Esophagus muscularis mucosa (tissue), 4 donors: ENCODE measurements around the gene LGALS9B. TPM values are rescaled to one million over a fixed set of nuclear protein-coding genes. Genes with fewer than 3 reads are reported as not detected.
"Not testable (repeated sequence)": the region's sequence is repeated elsewhere in the genome, so short reads cannot be mapped to it uniquely, and the experiment has no call there.

Source experiments
- DNase-seq: peaks from one replicate; pipeline ENCODE4 v3.0.0-alpha.2; 2017; ENCODE audit errors: extremely low spot score
- H3K27ac ChIP-seq, 4 donors: fragments of 200-600 bp; sonication (generic); replicated peaks in 1 of 4; 1 replicate in 3 of 4; 2 replicates in 1 of 4; pipeline ENCODE4 v1.5.1; 2016 to 2019; ENCODE audit warnings: mild to moderate bottlenecking in 1 of 4
- H3K27me3 ChIP-seq, 4 donors: fragments of 200-600 bp; sonication (generic); one replicate each; pipeline versions ENCODE4 v1.5.1 to v1.6.0; 2016 to 2019
- H3K36me3 ChIP-seq, 4 donors: fragments of 200-600 bp; sonication (generic); one replicate each; pipeline ENCODE4 v1.5.1; 2016 to 2019
- H3K4me1 ChIP-seq, 4 donors: fragments of 200-600 bp; sonication (generic); one replicate each; pipeline ENCODE4 v1.5.1; 2016 to 2019
- H3K4me3 ChIP-seq, 4 donors: fragments of 200-600 bp; sonication (generic); 1 replicate in 2 of 4; 2 replicates in 2 of 4; pipeline ENCODE4 v1.5.1; 2016 to 2019; ENCODE audit warnings: mild to moderate bottlenecking in 4 of 4, moderate library complexity in 1 of 4
- H3K9me3 ChIP-seq, 4 donors: fragments of 200-600 bp; sonication (generic); 1 replicate in 3 of 4; 2 replicates in 1 of 4; pipeline ENCODE4 v1.5.1; 2016 to 2019
- WGBS: methylation state at CpG from one replicate; pipeline ENCODE4 v1.1.5; 2018; 5-methylcytosine and 5-hydroxymethylcytosine counted together
- intact Hi-C: fragments of 100-400 bp; cut with DNase I; formaldehyde crosslinking; loops from one replicate; pipeline ENCODE4 v1.15.1; 2023
- total RNA-seq, 4 donors: library from RNA; depleted of rRNA; stranded (reverse); fragments of >200 nt; gene quantifications; one replicate each; pipeline versions ENCODE4 v1.1.0 to v1.2.1, GENCODE V29; 2016

Gene LGALS9B
- total RNA-seq, 4 donors from 2014 or later, result not detected

DNA sequence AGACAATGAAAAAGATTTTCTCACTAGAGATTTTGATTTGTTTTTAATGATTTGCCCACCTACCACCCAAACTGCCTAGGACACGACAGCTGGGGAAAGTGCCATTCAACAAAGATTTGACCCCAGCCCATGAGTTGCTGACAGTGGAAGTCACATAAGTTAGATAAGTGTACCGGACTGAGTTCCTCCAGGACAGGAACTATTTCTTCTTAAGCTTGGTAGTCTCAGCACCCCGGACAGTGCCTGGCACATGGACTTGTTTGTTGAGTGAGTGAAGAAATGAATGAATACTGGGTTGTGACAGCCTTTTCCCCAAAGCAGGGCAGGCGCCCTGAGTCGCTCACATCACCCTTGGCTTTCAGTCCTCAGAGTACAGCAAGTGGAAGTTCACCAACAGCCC is 26.7 kb downstream of the LGALS9B start:
- intact Hi-C loops, H3K9me3 ChIP-seq, H3K36me3 ChIP-seq, DNase-seq, H3K4me1 ChIP-seq, H3K4me3 ChIP-seq, H3K27ac ChIP-seq, H3K27me3 ChIP-seq: not testable (repeated sequence)
- WGBS, result 71% methylated on average over 1 of the region's 5 CpGs

DNA sequence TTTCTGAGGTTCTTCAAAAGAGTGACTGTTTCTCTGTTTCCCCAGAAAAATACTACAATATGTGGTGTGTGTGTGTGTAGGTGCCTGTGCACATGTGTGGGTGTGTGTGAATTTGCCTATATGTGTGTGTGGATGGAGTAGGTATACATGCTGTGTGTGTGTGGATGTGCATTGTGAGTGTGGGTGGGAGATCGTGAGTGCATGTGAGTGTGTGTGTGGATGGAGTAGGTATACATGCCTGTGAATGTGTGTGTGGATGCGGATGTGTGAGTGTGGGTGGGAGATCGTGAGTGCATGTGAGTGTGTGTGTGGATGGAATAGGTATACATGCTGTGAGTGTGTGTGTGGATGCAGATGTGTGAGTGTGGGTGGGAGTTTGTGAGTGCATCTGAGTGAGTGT is 32.2 kb downstream of the LGALS9B start:
- H3K4me1 ChIP-seq, H3K4me3 ChIP-seq, H3K9me3 ChIP-seq, intact Hi-C loops, H3K36me3 ChIP-seq, H3K27me3 ChIP-seq, H3K27ac ChIP-seq: not testable (repeated sequence)
- DNase-seq, result peak; percentile 60
- WGBS, result 96% methylated on average over 3 of the region's 3 CpGs

DNA sequence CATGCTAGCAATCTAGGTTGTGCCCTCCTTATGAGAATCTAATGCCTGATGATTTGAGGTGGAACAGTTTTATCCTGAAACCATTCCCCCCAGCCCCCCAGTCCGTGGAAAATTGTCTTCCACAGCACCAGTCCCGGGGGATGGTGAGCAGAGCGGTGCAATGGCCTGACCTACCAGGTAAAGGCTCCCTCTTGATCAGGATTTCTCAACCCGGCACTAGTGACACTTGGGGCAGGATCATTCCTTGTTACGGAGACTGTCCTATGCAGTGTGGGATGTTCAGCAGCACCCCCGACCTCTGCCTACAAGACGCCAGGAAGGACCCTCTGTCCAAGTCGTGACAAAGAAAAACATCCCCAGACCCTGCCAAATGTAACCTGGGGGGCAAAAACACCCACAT is 34.0 kb downstream of the LGALS9B start:
- H3K9me3 ChIP-seq, H3K27me3 ChIP-seq, H3K4me1 ChIP-seq, H3K27ac ChIP-seq, H3K4me3 ChIP-seq, H3K36me3 ChIP-seq, intact Hi-C loops: not testable (repeated sequence)
- WGBS, result no CpG with 5 or more reads among the region's 8 CpGs
- DNase-seq, result peak; percentile 79

DNA sequence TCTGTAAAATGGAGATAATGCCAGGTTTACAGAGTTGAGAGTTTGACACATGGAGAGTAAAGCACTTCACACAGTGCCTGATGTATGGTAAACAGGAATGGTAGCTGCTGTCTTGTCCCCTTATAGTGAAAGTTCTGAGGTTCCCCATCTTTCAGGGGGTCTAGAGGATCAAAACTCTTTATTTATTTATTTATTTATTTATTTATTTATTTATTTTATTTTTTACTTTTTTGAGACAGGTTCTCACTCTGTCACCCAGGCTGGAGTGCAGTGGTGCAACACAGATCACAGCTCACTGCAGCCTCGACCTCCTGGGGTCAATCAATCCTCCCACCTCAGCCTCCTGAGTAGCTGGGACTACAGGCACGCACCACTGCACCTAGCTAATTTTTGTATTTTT is 40.1 kb downstream of the LGALS9B start:
- H3K4me3 ChIP-seq, H3K27me3 ChIP-seq, H3K9me3 ChIP-seq, H3K36me3 ChIP-seq, H3K4me1 ChIP-seq, DNase-seq, intact Hi-C loops, H3K27ac ChIP-seq: not testable (repeated sequence)
- 89% methylated on average over 2 of the region's 2 CpGs for WGBS

DNA sequence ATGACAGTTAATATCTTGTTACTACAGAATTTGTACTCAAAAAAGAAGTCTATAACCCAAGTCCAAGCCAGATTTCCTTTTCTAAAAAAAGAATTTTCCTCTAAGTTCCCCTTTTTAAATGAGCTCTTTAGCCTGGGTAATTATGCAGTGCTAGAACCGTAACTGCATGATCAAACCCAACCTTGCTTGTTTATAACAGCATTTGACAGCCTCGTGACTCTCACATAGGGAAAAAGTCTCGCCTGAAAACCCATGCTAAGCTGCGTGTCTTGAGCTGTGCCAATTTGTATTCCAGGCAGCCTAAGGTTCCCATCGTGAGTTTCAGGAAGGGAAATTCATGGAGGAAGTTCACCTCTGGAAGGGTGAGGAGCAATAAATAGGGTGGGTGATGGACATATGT is 44.5 kb downstream of the LGALS9B start:
- H3K27ac ChIP-seq, intact Hi-C loops, H3K36me3 ChIP-seq, H3K4me3 ChIP-seq, DNase-seq, H3K27me3 ChIP-seq, H3K9me3 ChIP-seq, H3K4me1 ChIP-seq: not testable (repeated sequence)
- no CpG with 5 or more reads among the region's 5 CpGs for WGBS

DNA sequence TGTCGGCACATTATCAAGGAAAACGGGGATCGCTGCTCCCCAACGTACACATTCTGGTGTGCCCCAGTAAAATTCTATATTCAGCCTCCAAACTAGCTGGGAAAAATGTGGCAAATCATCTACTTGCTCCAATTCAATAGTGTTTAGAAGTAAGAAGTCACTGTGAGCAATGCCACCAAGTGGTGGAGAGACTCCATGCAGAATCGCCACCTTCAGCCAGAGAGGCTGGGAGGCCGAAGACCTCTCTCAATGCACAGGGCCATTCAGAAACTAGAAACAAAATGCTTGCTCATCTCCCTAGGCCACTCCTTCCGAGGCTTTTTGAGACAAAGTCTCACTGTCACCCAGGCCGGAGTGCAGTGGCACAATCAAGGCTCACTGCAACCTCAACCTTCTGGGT is 48.5 kb downstream of the LGALS9B start:
- H3K4me3 ChIP-seq, H3K27me3 ChIP-seq, H3K36me3 ChIP-seq, H3K9me3 ChIP-seq, H3K4me1 ChIP-seq, intact Hi-C loops, H3K27ac ChIP-seq, DNase-seq: not testable (repeated sequence)
- 89% methylated on average over 2 of the region's 8 CpGs for WGBS

DNA sequence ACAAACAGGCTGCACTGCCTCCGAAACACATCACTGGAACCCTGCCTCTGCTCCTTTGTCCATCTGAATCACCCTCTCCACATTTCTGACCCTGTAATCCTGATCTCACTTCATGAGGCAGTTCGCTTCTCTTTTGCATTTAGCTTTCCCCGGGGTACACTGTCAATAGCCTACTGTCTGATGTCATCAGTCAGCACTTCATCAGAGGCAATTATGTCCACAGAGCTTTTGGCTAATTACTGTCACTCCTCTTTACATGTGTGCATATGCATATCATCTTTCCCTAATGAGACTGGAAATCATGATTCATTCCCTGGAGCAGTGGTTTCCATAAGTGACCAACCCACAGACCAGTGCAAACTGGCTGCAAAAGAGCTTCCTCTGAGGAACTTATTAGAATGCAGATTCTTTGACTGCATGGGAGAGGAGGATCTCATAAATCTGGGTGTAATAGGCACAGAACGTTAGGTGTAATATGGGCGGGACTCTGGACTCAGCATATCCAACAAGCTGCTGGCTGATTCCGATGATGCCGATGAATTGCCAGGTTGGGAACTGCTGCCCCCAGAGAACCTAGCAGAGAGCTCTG is 49.8 kb downstream of the LGALS9B start:
- H3K36me3 ChIP-seq, H3K4me1 ChIP-seq, H3K4me3 ChIP-seq, H3K9me3 ChIP-seq, H3K27ac ChIP-seq, DNase-seq, intact Hi-C loops, H3K27me3 ChIP-seq: not testable (repeated sequence)
- whole genome bisulfite sequencing, result 94% methylated on average over 2 of the region's 7 CpGs

DNA sequence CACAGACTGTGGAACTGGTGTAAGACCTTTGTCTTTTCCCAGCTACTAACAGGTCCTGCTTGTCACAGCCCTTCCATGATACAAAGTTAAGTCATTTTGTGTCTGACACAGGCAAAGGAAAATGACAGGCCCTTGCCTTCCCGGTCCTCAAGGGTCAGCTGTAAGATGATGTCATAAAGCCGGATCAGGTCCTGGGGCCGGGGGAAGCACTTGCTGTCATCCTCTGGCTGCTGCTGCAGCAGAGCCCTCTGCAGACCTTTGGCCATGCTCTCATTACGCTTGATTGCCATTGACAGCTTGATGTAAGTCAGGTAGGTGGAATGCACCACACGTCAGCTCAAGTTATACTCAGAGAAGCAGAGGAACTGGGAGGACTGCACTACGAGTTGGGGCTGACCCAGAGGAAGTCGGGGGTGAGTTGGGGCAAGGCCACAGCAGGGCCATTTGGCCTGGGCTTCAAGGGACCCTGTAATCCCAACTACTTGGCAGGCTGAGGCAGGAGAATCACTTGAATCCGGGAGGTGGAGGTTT is 50.9 kb downstream of the LGALS9B start:
- DNase-seq, H3K4me1 ChIP-seq, H3K27ac ChIP-seq, H3K9me3 ChIP-seq, H3K36me3 ChIP-seq, H3K4me3 ChIP-seq, intact Hi-C loops, H3K27me3 ChIP-seq: not testable (repeated sequence)
- WGBS, result 74% methylated on average over 7 of the region's 8 CpGs

DNA sequence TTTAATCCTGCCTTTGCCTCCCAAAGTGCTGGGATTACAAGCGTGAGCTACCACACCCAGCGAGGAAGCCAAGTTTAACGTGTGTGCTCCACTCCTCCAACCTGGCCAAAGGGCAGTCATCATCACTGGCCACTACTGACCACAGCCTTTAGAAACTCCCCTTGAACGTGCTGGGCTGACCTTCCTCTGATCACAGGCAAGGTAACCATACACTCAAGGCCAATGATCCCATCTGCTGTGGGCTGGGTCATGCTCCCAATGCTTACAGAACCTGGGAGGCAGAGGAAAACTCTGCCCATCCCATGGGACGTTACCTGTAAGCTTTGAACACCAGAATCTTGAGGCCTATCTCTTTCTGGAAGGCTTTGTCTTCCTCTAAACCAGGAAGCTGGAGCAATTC is 51.9 kb downstream of the LGALS9B start:
- WGBS, result 100% methylated on average over 1 of the region's 5 CpGs
- H3K9me3 ChIP-seq, H3K4me3 ChIP-seq, H3K4me1 ChIP-seq, H3K27ac ChIP-seq, DNase-seq, H3K36me3 ChIP-seq, intact Hi-C loops, H3K27me3 ChIP-seq: not testable (repeated sequence)

DNA sequence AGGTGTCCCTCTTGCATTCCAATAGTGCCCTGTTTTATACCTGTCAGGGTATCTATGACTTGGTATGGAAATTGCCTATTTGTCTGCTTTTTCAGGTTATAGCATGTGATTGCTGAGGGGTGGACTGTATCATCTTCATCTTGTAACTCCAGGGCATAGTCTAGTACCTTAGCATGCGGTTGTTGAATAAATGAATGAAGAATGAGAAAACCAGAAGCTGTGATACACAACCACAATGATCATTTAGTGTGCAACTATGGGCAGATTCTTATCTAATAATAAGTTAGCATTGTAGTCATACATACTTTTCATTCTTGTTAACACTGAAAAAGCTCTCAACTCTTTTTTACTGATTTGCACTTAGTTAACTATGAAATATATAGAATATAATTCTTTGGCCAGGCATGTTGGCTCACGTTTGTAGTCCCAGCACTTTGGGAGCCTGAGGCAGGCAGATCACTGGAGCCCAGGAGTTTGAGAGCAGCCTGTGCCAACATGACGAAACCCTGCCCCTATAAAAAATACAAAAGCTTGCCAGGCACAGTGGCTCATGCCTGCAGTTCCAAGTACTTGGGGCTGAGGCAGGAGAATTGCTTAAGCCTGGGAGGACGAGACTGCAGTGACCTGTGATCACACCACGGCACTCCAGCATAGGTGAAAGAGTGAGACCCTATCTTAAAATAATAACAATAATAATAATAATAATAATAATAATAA is 65.9 kb downstream of the LGALS9B start:
- DNase-seq, intact Hi-C loops, H3K36me3 ChIP-seq, H3K9me3 ChIP-seq, H3K27ac ChIP-seq, H3K27me3 ChIP-seq, H3K4me3 ChIP-seq, H3K4me1 ChIP-seq: not testable (repeated sequence)
- WGBS, result 95% methylated on average over 1 of the region's 5 CpGs

DNA sequence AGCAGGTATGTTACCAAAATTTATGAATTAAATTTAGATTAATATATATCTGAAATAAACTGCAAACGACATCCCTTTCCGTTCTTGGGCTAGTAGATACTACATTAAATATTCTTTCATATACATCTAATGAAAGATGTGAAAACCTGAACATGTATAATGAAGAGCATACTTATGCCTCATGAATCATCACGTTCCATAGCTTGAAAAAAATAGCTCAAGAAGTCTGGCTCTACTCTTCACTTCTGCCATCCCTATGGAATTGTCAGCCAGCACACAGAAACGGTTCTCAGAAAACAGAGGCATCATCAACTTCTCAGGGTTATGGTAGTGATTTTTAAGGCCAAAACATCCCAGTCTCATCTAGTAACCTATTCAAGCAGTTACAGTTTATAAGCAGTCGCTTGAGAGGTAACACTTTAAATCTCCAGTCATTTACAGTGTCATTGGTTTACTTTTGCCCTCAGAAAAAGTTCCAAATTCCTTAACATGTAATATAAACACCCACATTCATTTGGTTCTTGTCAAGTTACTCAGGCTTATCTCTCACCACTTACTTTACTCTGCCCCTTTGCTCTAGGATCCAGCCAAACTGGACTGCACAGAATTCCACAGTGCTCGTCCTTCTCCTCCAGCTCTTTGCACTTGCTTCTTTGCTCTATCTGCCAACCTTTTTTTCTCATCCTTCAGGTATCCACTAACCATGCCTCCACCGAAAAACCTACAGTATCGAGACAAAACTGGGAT is 66.6 kb downstream of the LGALS9B start:
- H3K36me3 ChIP-seq, intact Hi-C loops, H3K27me3 ChIP-seq, H3K9me3 ChIP-seq, H3K27ac ChIP-seq, DNase-seq, H3K4me1 ChIP-seq, H3K4me3 ChIP-seq: not testable (repeated sequence)
- 70% methylated on average over 4 of the region's 8 CpGs for WGBS
